GM23338 (cell line): ENCODE measurements around the gene KHDC1. TPM values are rescaled to one million over a fixed set of nuclear protein-coding genes. Genes with fewer than 3 reads are reported as not detected.
"Not testable (repeated sequence)": the region's sequence is repeated elsewhere in the genome, so short reads cannot be mapped to it uniquely, and the experiment has no call there.

ENCODE experiments used
- ATAC-seq: fragments of 200-7000 bp; cut with Tn5 transposase; 3 replicates; pipeline ENCODE4 v1.9.1; 2020
- DNase-seq: peaks from one replicate; pipeline ENCODE4 v3.0.0-alpha.2; 2015; ENCODE audit warnings: low spot score
- H2AFZ ChIP-seq: fragments of 200-600 bp; sonication (generic); 2 replicates; pipeline ENCODE4 v1.8.0; 2016; ENCODE audit warnings: antibody characterized with exemption, mild to moderate bottlenecking, moderate library complexity
- H3F3A ChIP-seq: fragments of 200-600 bp; sonication (generic); replicated peaks from 2 replicates; pipeline ENCODE4 v1.8.0; 2017; ENCODE audit warnings: antibody characterized with exemption, mixed run types, low read depth
- H3K27ac ChIP-seq: fragments of 200-600 bp; sonication (generic); 2 replicates; pipeline ENCODE4 v1.6.1; 2016; ENCODE audit warnings: low read depth
- H3K27me3 ChIP-seq: fragments of 200-600 bp; sonication (generic); 2 replicates; pipeline ENCODE4 v1.8.0; 2016; ENCODE audit warnings: mild to moderate bottlenecking, mixed run types, moderate library complexity; ENCODE audit not compliant: insufficient read depth
- H3K36me3 ChIP-seq: fragments of 200-600 bp; sonication (generic); 2 replicates; pipeline ENCODE4 v1.8.0; 2016; ENCODE audit warnings: mild to moderate bottlenecking; ENCODE audit not compliant: insufficient read depth
- H3K4me1 ChIP-seq: fragments of 200-600 bp; sonication (generic); 2 replicates; pipeline ENCODE4 v1.8.0; 2016; ENCODE audit warnings: mild to moderate bottlenecking, moderate library complexity; ENCODE audit not compliant: insufficient read depth
- H3K4me2 ChIP-seq: fragments of 200-600 bp; sonication (generic); 2 replicates; pipeline ENCODE4 v1.7.1; 2017; ENCODE audit warnings: mixed run types
- H3K4me3 ChIP-seq: fragments of 200-600 bp; sonication (generic); 2 replicates; pipeline ENCODE4 v1.6.1; 2016; ENCODE audit warnings: mixed run types
- H3K79me2 ChIP-seq: fragments of 200-600 bp; sonication (generic); replicated peaks from 2 replicates; pipeline ENCODE4 v1.8.0; 2017; ENCODE audit warnings: mild to moderate bottlenecking; ENCODE audit not compliant: insufficient read depth
- H3K9me2 ChIP-seq: fragments of 200-600 bp; sonication (generic); 2 replicates; pipeline ENCODE4 v1.8.0; 2017; ENCODE audit not compliant: insufficient read depth
- H4K20me1 ChIP-seq: fragments of 200-600 bp; sonication (generic); replicated peaks from 2 replicates; pipeline ENCODE4 v1.8.0; 2017; ENCODE audit warnings: mild to moderate bottlenecking; ENCODE audit not compliant: insufficient read depth
- H3K27ac Mint-ChIP-seq: 2 replicates; pipeline ENCODE4 v1.8.0; 2020; ENCODE audit warnings: inconsistent platforms, mild to moderate bottlenecking, moderate library complexity, mixed read lengths
- H3K27me3 Mint-ChIP-seq: 3 replicates; pipeline ENCODE4 v1.8.0; 2022; ENCODE audit warnings: low read depth, mild to moderate bottlenecking, moderate library complexity, mixed read lengths, inconsistent platforms; ENCODE audit not compliant: insufficient read depth, poor library complexity
- H3K36me3 Mint-ChIP-seq: 3 replicates; pipeline ENCODE4 v1.8.0; 2021; ENCODE audit warnings: low read depth, mild to moderate bottlenecking, inconsistent platforms, moderate library complexity, mixed read lengths
- H3K4me1 Mint-ChIP-seq: 3 replicates; pipeline ENCODE4 v1.8.0; 2020; ENCODE audit warnings: mild to moderate bottlenecking, inconsistent platforms, mixed read lengths
- H3K4me3 Mint-ChIP-seq: 3 replicates; pipeline ENCODE4 v1.8.0; 2021; ENCODE audit warnings: moderate library complexity, mild to moderate bottlenecking, inconsistent platforms, mixed read lengths
- H3K9me3 Mint-ChIP-seq: 3 replicates; pipeline ENCODE4 v1.8.0; 2020; ENCODE audit warnings: moderate library complexity, mild to moderate bottlenecking, inconsistent platforms, mixed read lengths
- CTCF ChIP-seq, 2 experiments: fragments of 200-600 bp in 1 of 2; sonication (generic) in 1 of 2; conservative IDR thresholded peaks; 2 replicates each; pipeline versions ENCODE4 v1.5.1 to v1.6.1; 2016 to 2017; ENCODE audit warnings: antibody characterized with exemption in 2 of 2, low read depth in 2 of 2, mild to moderate bottlenecking in 2 of 2, moderate library complexity in 1 of 2
- EZH2phosphoT487 ChIP-seq: fragments of 200-600 bp; sonication (generic); IDR thresholded peaks from one replicate; pipeline ENCODE4 v1.8.1; 2018; ENCODE audit warnings: antibody characterized with exemption; ENCODE audit not compliant: unreplicated experiment
- NANOG ChIP-seq: IDR thresholded peaks from 2 replicates; pipeline ENCODE4 v1.6.1; 2016; ENCODE audit warnings: antibody characterized with exemption, borderline replicate concordance
- REST ChIP-seq: IDR thresholded peaks from one replicate; pipeline ENCODE4 v1.6.1; 2018; ENCODE audit warnings: antibody characterized with exemption; ENCODE audit not compliant: unreplicated experiment
- ZNF462 ChIP-seq: fragments of 250-450 bp; sonication (Bioruptor Pico); IDR thresholded peaks from 2 replicates; pipeline ENCODE4 v1.5.0; 2020; ENCODE audit warnings: mild to moderate bottlenecking, moderate library complexity
- polyA plus RNA-seq: library from polyadenylated mRNA; unstranded; fragments of >200 nt; fragmentation: Nextera tagmentation; extraction: Ambion mirVana; gene quantifications from 2 replicates; pipeline ENCODE4 v1.2.1, GENCODE V29; 2016
- total RNA-seq: library from RNA; depleted of rRNA; stranded (reverse); fragments of >200 nt; shearing (Covaris generic); gene quantifications from 2 replicates; pipeline ENCODE4 v1.2.3, GENCODE V29; 2014

Gene KHDC1
- total and polyA plus RNA-seq, 2 experiments from 2014 or later: 5.6 to 6.9 TPM

- no peak for TF ChIP-seq ZNF462 (CRISPR knock-in tag)
- no peak for TF ChIP-seq EZH2phosphoT487
Observed at GRCh38 chr6:73234733-73235132, 28.3 kb downstream of the KHDC1 start (continued).

- H3K9me2 ChIP-seq, H2AFZ ChIP-seq, H3K4me3 Mint-ChIP-seq, H3F3A ChIP-seq, DNase-seq, ATAC-seq, H3K36me3 ChIP-seq, H3K4me1 ChIP-seq, H3K27me3 ChIP-seq, H3K27ac ChIP-seq, H3K27ac Mint-ChIP-seq, H3K79me2 ChIP-seq, H4K20me1 ChIP-seq, H3K36me3 Mint-ChIP-seq, H3K9me3 Mint-ChIP-seq, H3K4me1 Mint-ChIP-seq, H3K27me3 Mint-ChIP-seq, H3K4me2 ChIP-seq, H3K4me3 ChIP-seq: not testable (repeated sequence)
Observed at GRCh38 chr6:73233971-73234370, 29.0 kb downstream of the KHDC1 start.

- peaks cover 5% of the 10 kb centered on the region; the same call in 1 of the 3 replicates for H3K4me1 Mint-ChIP-seq
- peaks cover 4% of the 10 kb centered on the region for H3K27me3 Mint-ChIP-seq
- no peaks in the 10 kb centered on the region for H3K79me2 ChIP-seq
- H3K27ac Mint-ChIP-seq: no peak overlapping the region
- no peak overlapping the region for H3K4me2 ChIP-seq
- peaks cover 7% of the 10 kb centered on the region; the same call in 1 of the 2 replicates for H3K4me1 ChIP-seq
- no peak overlapping the region for H3K4me3 ChIP-seq
- no peaks in the 10 kb centered on the region for H4K20me1 ChIP-seq
- no peak overlapping the region for H3K4me3 Mint-ChIP-seq
- no peaks in the 10 kb centered on the region for H3F3A ChIP-seq
- no peaks in the 10 kb centered on the region for H3K27me3 ChIP-seq
- H3K9me3 Mint-ChIP-seq: no peaks in the 10 kb centered on the region
- DNase-seq: no peak
- H3K27ac ChIP-seq: no peak overlapping the region
- no peak for ATAC-seq
- H3K9me2 ChIP-seq: no peaks in the 10 kb centered on the region
- H2AFZ ChIP-seq: no peak overlapping the region
- no peaks in the 10 kb centered on the region for H3K36me3 ChIP-seq
- H3K36me3 Mint-ChIP-seq: no peaks in the 10 kb centered on the region
- TF ChIP-seq REST: no peak
- TF ChIP-seq CTCF (conservative IDR thresholded peaks at IDR 0.05; ENCODE audit: low read depth in 2 of 2): no peak
- no peak for TF ChIP-seq NANOG
Observed at GRCh38 chr6:73233048-73233447, 29.9 kb downstream of the KHDC1 start.
